Mucosa of descending colon (tissue), 3 donors: ENCODE data around the gene LCE3A. TPM values are rescaled to one million over a fixed set of nuclear protein-coding genes. Genes with fewer than 3 reads are reported as not detected.

Experiments used
- ATAC-seq: fragments of 200-7000 bp; cut with Tn5 transposase; one replicate; pipeline ENCODE4 v1.9.1; 2020; ENCODE audit warnings: mild to moderate bottlenecking, moderate library complexity
- DNase-seq, 3 donors: peaks; one replicate each; pipeline ENCODE4 v3.0.0-alpha.2; 2020
- H3K36me3 ChIP-seq: fragments of 200-600 bp; one replicate; pipeline ENCODE4 v1.8.0; 2021; ENCODE audit warnings: low read depth, mild to moderate bottlenecking
- H3K4me1 ChIP-seq: fragments of 200-600 bp; one replicate; pipeline ENCODE4 v1.8.0; 2021; ENCODE audit warnings: low read depth, mild to moderate bottlenecking
- H3K4me3 ChIP-seq: fragments of 200-600 bp; one replicate; pipeline ENCODE4 v1.8.0; 2021; ENCODE audit warnings: mild to moderate bottlenecking
- H3K9me3 ChIP-seq: fragments of 200-600 bp; one replicate; pipeline ENCODE4 v1.8.0; 2021; ENCODE audit warnings: mild to moderate bottlenecking
- CTCF ChIP-seq: fragments of 200-600 bp; IDR thresholded peaks from one replicate; pipeline ENCODE4 v1.8.0; 2022; ENCODE audit warnings: antibody characterized with exemption, mild to moderate bottlenecking
- intact Hi-C, 2 donors: fragments of 100-400 bp; cut with DNase I in 1 of 2; cut with micrococcal nuclease in 1 of 2; formaldehyde crosslinking; loops; one replicate each; pipeline versions ENCODE4 v1.11.0 to v1.11.1; 2022; cut with DNase I, micrococcal nuclease
- total RNA-seq, 3 donors: library from RNA; stranded (reverse); fragmentation: NEBNext Ultra II Directional in 2 of 3; extraction: Animal tissue kit (Norgen Biotek cat#: 25700) in 2 of 3; gene quantifications; one replicate each; pipeline versions ENCODE4 v1.2.1 to v1.2.4, GENCODE V29; 2021 to 2023
- donor health status: DM: no; HTN: no; CAD: no; lungs with moderate emphysema.
- donor health status: DM: no; HTN: no; CAD: no.
- donor health status: DM: no; HTN: yes; CAD: no.

LCE3A gene
- total RNA-seq, 3 donors from 2014 or later = not detected

- ATAC-seq (no peak), DNase-seq (no peak)
- TF ChIP-seq CTCF = no peak
- no peaks in the 10 kb centered on the region for H3K9me3 ChIP-seq
- H3K4me1 ChIP-seq = no peaks in the 10 kb centered on the region
- intact Hi-C loops = no loop called here
- no peaks in the 10 kb centered on the region for H3K36me3 ChIP-seq
- H3K4me3 ChIP-seq = no peak overlapping the region
These were observed 33.6 kb upstream of the LCE3A start for GRCh38 chr1:152656459-152656858.

- ATAC-seq (peak; percentile 61), DNase-seq (peak in 2 of 3 donors; percentile 37 to 73)
- TF ChIP-seq CTCF = peak; percentile 33
- H3K9me3 ChIP-seq = no peaks in the 10 kb centered on the region
- no peak overlapping the region for H3K4me3 ChIP-seq
- no peaks in the 10 kb centered on the region for H3K4me1 ChIP-seq
- intact Hi-C loops = no loop called here
- H3K36me3 ChIP-seq = no peaks in the 10 kb centered on the region
These were observed 31.2 kb upstream of the LCE3A start for GRCh38 chr1:152654110-152654509.

- no peak for TF ChIP-seq CTCF
- H3K4me1 ChIP-seq = no peaks in the 10 kb centered on the region
- no peaks in the 10 kb centered on the region for H3K9me3 ChIP-seq
- no peak for DNase-seq
- H3K36me3 ChIP-seq = no peaks in the 10 kb centered on the region
- intact Hi-C loops = no loop called here
- ATAC-seq = no peak
- H3K4me3 ChIP-seq = no peak overlapping the region
These were observed 23.8 kb upstream of the LCE3A start for GRCh38 chr1:152646656-152647055.

GRCh38 chr1:152645146-152645545 lies 22.2 kb upstream of the LCE3A start:
- Histone ChIP-seq H3K36me3 (no peaks in the 10 kb centered on the region), H3K4me1 (no peaks in the 10 kb centered on the region), H3K9me3 (no peaks in the 10 kb centered on the region), H3K4me3 (no peak overlapping the region)
- TF ChIP-seq CTCF = no peak
- intact Hi-C loops = no loop called here
- DNase-seq = no peak
- no peak for ATAC-seq

GRCh38 chr1:152643945-152644344 lies 21.0 kb upstream of the LCE3A start:
- ATAC-seq = no peak
- Histone ChIP-seq H3K36me3 (no peaks in the 10 kb centered on the region), H3K4me1 (no peaks in the 10 kb centered on the region), H3K9me3 (no peaks in the 10 kb centered on the region), H3K4me3 (no peak overlapping the region)
- no peak for TF ChIP-seq CTCF
- intact Hi-C loops = no loop called here
- no peak for DNase-seq

GRCh38 chr1:152640351-152640750 lies 17.4 kb upstream of the LCE3A start:
- TF ChIP-seq CTCF = no peak
- ATAC-seq (no peak), DNase-seq (no peak)
- Histone ChIP-seq H3K36me3 (no peaks in the 10 kb centered on the region), H3K9me3 (no peaks in the 10 kb centered on the region), H3K4me3 (no peak overlapping the region), H3K4me1 (no peaks in the 10 kb centered on the region)
- intact Hi-C loops = no loop called here
